ENCODE results near the gene RAB8A.
"Not testable (repeated sequence)": the region's sequence is repeated elsewhere in the genome, so short reads cannot be mapped to it uniquely, and the experiment has no call there.

The RAB8A gene

GRCh38 chr19:16175954-16176353 lies 64.3 kb downstream of the RAB8A start:
- ChIA-PET POLR2A (no interaction called here), CTCF (no interaction called here)
- DNase-seq (ENCODE audit: extremely low spot score): no peak
- TF ChIP-seq PKNOX1 (IDR thresholded peaks at IDR 0.05): no peak

GRCh38 chr19:16178866-16179265 lies 67.2 kb downstream of the RAB8A start:
- DNase-seq (ENCODE audit: extremely low spot score); CTCF ChIA-PET; POLR2A ChIA-PET: not testable (repeated sequence)

- no peak for DNase-seq (ENCODE audit: extremely low spot score)
- TF ChIP-seq ARNT (IDR thresholded peaks at IDR 0.05) (no peak), NFRKB (IDR thresholded peaks at IDR 0.05) (no peak), FOXK2 (IDR thresholded peaks at IDR 0.05) (no peak), SUZ12 (IDR thresholded peaks at IDR 0.05) (no peak), CTBP1 (IDR thresholded peaks at IDR 0.05; ENCODE audit: borderline replicate concordance) (no peak), BHLHE40 (IDR thresholded peaks at IDR 0.05; ENCODE audit: borderline replicate concordance) (no peak)
- POLR2A ChIA-PET: interaction anchor here (0.6 kb wide), 1 partner anchor 13 kb away, joined by 3 read pairs; no protein-coding TSS in a partner anchor
- CTCF ChIA-PET: interaction anchor here (1.1 kb wide), 1 partner anchor 139 kb away, joined by 3 read pairs; no protein-coding TSS in a partner anchor
Observed at GRCh38 chr19:16180611-16181010, 68.9 kb downstream of the RAB8A start.

Data from HEK293T (cell line).